Spinal cord (tissue), 10 donors: ENCODE measurements around the gene CXXC5. TPM values are rescaled to one million over a fixed set of nuclear protein-coding genes. Genes with fewer than 3 reads are reported as not detected.

ENCODE experiments used
- DNase-seq, 6 donors: peaks; one replicate each; pipeline versions ENCODE4 v3.0.0 to v3.0.0-alpha.2; 2013 to 2015; ENCODE audit warnings: low spot score in 6 of 6, low read depth in 4 of 6
- H3K27ac ChIP-seq: one replicate; pipeline ENCODE4 v1.5.1; 2013; ENCODE audit warnings: low read depth, low read length, control low read depth
- H3K27me3 ChIP-seq: one replicate; pipeline ENCODE4 v1.6.1; 2013; ENCODE audit warnings: low read length; ENCODE audit not compliant: control insufficient read depth, insufficient read depth
- H3K36me3 ChIP-seq: one replicate; pipeline ENCODE4 v1.6.1; 2013; ENCODE audit warnings: low read length; ENCODE audit not compliant: control insufficient read depth, insufficient read depth
- H3K4me1 ChIP-seq: one replicate; pipeline ENCODE4 v1.6.1; 2013; ENCODE audit warnings: low read length; ENCODE audit not compliant: control insufficient read depth, insufficient read depth
- H3K4me3 ChIP-seq: one replicate; pipeline ENCODE4 v1.5.1; 2013; ENCODE audit warnings: low read depth, low read length, control low read depth
- H3K9me3 ChIP-seq: one replicate; pipeline ENCODE4 v1.6.1; 2013; ENCODE audit warnings: low read length; ENCODE audit not compliant: control insufficient read depth, insufficient read depth
- WGBS: methylation state at CpG from one replicate; pipeline ENCODE4 v1.1.5; 2013; ENCODE audit warnings: missing lambda C conversion rate; ENCODE audit not compliant: insufficient coverage; 5-methylcytosine and 5-hydroxymethylcytosine counted together
- polyA plus RNA-seq, 2 donors: library from polyadenylated mRNA; unstranded; fragments of 120-200 nt; gene quantifications; one replicate each; pipeline ENCODE4 v1.2.1, GENCODE V29; 2013; ENCODE audit not compliant: insufficient read length in 2 of 2
- total RNA-seq, 2 donors: library from RNA; depleted of rRNA in 1 of 2; stranded (reverse); fragments of 120-200 nt in 1 of 2; fragments of >200 nt in 1 of 2; gene quantifications; one replicate each; pipeline versions ENCODE4 v1.2.3 to v1.2.4, GENCODE V29; 2013 to 2014
- donor health status: healthy.

The CXXC5 gene
- total and polyA plus RNA-seq, 4 donors, result 71.5 to 137 (median 108) TPM

GRCh38 chr5:139642891-139643871 lies 5.0 kb upstream of the CXXC5 start:
- no peak for DNase-seq
- WGBS, result 32% methylated on average over 11 of the region's 16 CpGs

DNA sequence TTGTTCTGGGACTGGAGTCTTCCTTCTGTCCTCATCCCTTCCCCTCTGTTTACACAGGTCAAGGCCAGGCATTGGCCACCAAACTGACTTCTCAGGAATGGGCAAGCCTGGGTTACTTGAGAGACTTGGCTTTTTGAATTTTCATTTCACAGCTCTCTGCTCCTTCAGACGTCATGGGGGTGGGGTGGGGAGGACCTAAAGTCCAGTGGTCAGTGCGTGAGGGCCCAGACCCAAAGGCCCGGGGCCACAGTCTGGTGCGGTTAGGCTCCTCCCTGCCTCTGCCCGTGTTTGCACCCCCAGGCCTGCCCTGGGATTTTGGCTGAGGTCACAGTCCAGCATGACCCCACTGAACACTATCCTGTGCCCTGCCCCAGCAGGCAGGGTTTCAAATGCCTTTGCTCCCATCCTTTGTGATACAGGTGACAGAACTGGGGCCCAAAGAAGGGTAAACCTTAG lies 4.1 kb upstream of the CXXC5 start:
- no peak overlapping the region for H3K27ac ChIP-seq
- H3K27me3 ChIP-seq, result no peaks in the 10 kb centered on the region
- no peaks in the 10 kb centered on the region for H3K9me3 ChIP-seq
- peaks cover 55% of the 10 kb centered on the region for H3K4me1 ChIP-seq
- no peak overlapping the region for H3K4me3 ChIP-seq
- H3K36me3 ChIP-seq, result no peaks in the 10 kb centered on the region
- no peak for DNase-seq
- 82% methylated on average over 5 of the region's 5 CpGs for WGBS

More at GRCh38 chr5:139642891-139643871, 5.0 kb upstream of the CXXC5 start:
- Histone ChIP-seq H3K4me1 (peaks cover 63% of the 10 kb centered on the region), H3K27me3 (no peaks in the 10 kb centered on the region), H3K9me3 (no peaks in the 10 kb centered on the region), H3K27ac (no peak overlapping the region), H3K36me3 (no peaks in the 10 kb centered on the region), H3K4me3 (no peak overlapping the region)

DNA sequence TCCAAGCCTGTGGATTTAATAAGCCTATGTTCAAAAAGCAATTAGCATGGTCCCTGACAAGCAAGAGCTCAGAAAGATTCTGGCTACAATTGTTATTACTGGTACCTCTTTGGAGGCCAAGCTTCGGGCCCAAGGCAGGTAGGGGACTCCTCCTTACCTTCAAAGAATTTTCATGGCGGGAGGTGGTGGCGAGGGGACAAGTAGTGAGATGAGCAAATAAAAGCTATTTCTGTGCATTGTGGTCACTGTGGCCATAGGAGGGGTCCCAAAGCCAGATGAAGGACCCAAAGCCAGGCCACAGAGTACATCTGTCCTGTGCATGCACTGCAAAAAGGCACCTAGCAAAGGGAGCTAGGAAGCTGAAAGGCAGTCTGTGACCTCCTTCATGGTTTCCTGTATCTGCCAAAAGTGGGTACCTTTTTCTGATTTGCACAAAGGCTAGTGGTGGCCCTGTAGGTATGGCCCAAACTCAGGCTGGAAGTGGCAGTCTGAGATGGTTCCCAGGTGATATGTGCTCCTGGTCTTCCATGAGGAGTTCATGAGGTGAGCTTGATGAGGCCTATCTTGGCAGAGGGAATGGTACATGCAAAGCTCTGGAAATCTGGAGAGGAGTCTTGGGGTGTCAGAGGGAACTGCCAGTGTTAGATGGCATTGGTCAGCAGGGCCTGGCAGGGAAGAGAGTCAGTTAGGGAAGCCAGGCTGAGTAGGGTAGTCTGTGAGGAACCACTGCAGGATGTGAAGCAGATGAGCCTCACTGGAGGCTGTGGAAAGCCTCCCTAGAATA lies 3.3 kb upstream of the CXXC5 start:
- WGBS, result no CpG with 5 or more reads among the region's 3 CpGs
- H3K9me3 ChIP-seq, result no peaks in the 10 kb centered on the region
- H3K4me1 ChIP-seq, result peaks cover 51% of the 10 kb centered on the region
- H3K27me3 ChIP-seq, result no peaks in the 10 kb centered on the region
- DNase-seq, result no peak
- no peak overlapping the region for H3K27ac ChIP-seq
- H3K4me3 ChIP-seq, result no peak overlapping the region
- peaks cover 7% of the 10 kb centered on the region for H3K36me3 ChIP-seq

DNA sequence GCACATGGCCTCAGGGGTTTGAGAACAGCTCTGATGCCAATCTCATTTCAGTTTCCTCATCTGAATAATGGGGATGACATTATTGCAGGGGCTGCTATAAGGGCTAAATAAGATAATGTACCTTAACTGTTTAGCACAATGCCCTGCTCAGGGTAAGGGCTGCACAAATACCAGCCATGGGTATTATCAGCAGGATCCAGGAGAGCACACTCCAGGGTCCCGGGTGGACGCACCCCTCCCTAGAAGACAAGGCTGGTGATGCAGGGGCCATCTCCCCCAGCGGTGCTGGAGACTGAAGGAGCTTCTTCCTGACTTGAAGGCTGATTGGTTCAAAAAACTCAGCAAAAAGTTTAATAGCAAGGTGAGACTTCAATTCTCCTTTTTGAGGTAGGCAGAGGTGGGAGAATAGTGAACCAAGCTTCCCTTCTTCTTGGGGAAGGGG lies 2.7 kb upstream of the CXXC5 start:
- no peaks in the 10 kb centered on the region for H3K27me3 ChIP-seq
- no peaks in the 10 kb centered on the region for H3K9me3 ChIP-seq
- no peak overlapping the region for H3K4me3 ChIP-seq
- DNase-seq, result no peak
- peaks cover 50% of the 10 kb centered on the region for H3K4me1 ChIP-seq
- WGBS, result 90% methylated on average over 3 of the region's 3 CpGs
- H3K27ac ChIP-seq, result no peak overlapping the region
- peaks cover 9% of the 10 kb centered on the region for H3K36me3 ChIP-seq

DNA sequence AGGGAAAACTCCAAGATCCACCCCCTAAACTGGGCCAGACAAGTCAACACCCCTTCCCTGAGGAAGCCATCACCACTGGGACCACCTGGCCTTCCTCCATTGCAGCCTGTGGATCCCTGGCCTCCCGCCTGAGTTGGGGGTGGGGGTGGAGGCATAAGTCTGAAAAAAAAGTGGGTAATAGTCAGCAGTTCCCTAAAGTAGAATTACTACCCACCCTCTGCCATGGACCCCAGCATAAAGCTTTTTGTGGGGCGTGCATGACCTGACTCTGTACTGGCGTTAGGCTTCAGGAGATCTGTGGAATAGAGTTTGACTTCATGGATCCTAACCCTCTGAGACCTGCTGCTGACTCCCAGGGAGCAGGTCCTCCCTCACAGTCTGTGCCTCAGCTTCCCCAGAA lies 2.0 kb upstream of the CXXC5 start:
- 93% methylated on average over 2 of the region's 3 CpGs for WGBS
- Histone ChIP-seq H3K9me3 (no peaks in the 10 kb centered on the region), H3K36me3 (peaks cover 9% of the 10 kb centered on the region), H3K27ac (no peak overlapping the region), H3K4me1 (peaks cover 51% of the 10 kb centered on the region), H3K27me3 (no peaks in the 10 kb centered on the region), H3K4me3 (no peak overlapping the region)
- DNase-seq, result no peak

DNA sequence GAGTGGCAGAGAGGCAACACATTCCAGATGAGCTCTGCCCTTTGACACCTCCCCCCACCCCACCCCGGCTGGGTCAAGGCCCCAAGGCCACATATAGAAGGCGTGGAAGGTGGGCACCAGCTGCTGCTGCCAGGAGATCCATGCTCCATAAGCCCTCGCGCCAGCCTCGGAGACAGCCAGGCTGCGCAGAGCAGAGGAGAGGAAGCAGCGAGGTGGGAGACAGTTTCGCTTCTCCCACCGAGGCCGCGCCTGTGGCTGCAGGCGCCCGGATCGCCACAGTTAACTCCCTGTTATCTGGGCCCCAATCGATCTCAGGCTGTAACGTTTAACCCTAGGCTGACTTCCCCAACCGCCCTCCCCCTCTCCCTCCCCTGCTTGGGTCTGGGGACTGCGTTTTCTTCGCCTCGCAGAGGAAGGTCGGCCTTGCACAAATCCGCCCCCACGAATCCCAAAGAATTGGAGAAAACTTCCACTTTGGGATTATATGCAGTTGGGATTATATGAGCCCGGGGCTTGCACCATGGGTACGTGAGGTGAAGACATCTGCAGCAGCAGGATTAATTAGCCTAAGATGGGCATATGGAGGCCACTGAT lies 1.1 kb upstream of the CXXC5 start:
- H3K9me3 ChIP-seq, result no peaks in the 10 kb centered on the region
- DNase-seq, result peak in 1 of 6 donors; percentile 68
- no peaks in the 10 kb centered on the region for H3K27me3 ChIP-seq
- peak overlapping the region; percentile 47 for H3K27ac ChIP-seq
- H3K4me1 ChIP-seq, result peaks cover 60% of the 10 kb centered on the region
- peak overlapping the region; percentile 48 for H3K4me3 ChIP-seq
- H3K36me3 ChIP-seq, result peaks cover 9% of the 10 kb centered on the region
- WGBS, result 3% methylated on average over 11 of the region's 25 CpGs

GRCh38 chr5:139647506-139648204 lies 494 bp upstream of the CXXC5 start:
- peaks cover 9% of the 10 kb centered on the region for H3K36me3 ChIP-seq
- 9% methylated on average over 29 of the region's 46 CpGs for WGBS
- H3K4me3 ChIP-seq, result peak overlapping the region; percentile 48
- H3K9me3 ChIP-seq, result no peaks in the 10 kb centered on the region
- peak overlapping the region; percentile 47 for H3K27ac ChIP-seq
- peaks cover 64% of the 10 kb centered on the region for H3K4me1 ChIP-seq
- H3K27me3 ChIP-seq, result no peaks in the 10 kb centered on the region
- peak in 1 of 6 donors; percentile 52 for DNase-seq

GRCh38 chr5:139649082-139649991 lies 1.2 kb downstream of the CXXC5 start:
- 0% methylated on average over 55 of the region's 77 CpGs for WGBS
- Histone ChIP-seq H3K27me3 (no peaks in the 10 kb centered on the region), H3K9me3 (no peaks in the 10 kb centered on the region), H3K27ac (peak overlapping the region; percentile 95), H3K4me3 (peak overlapping the region; percentile 88), H3K4me1 (peaks cover 65% of the 10 kb centered on the region), H3K36me3 (peaks cover 9% of the 10 kb centered on the region)
- peak in 2 of 6 donors; percentile 72 to 74 for DNase-seq
